ENCODE data around the gene AKT1. TPM values are rescaled to one million over a fixed set of nuclear protein-coding genes. Genes with fewer than 3 reads are reported as not detected.

AKT1 gene
- total RNA-seq, 4 donors from 2014 or later = 44.4 to 70.4 (median 57.0) TPM

- Histone ChIP-seq H3K36me3 (no peaks in the 10 kb centered on the region), H3K4me1 (peaks cover 66 to 79% of the 10 kb centered on the region in 2 donors)
- ATAC-seq = peak; percentile 13 to 21
Measured at GRCh38 chr14:104725772-104726548, 69.6 kb downstream of the AKT1 start.

GRCh38 chr14:104724981-104725771 is 70.4 kb downstream of the AKT1 start:
- Histone ChIP-seq H3K27ac (peak overlapping the region; percentile 94 to 99 (median 96)), H3K27me3 (no peaks in the 10 kb centered on the region), H3K9me3 (no peaks in the 10 kb centered on the region), H3K4me3 (peak overlapping the region; percentile 67 to 89 (median 74)), H3K36me3 (no peaks in the 10 kb centered on the region), H3K4me1 (peaks cover 63 to 72% of the 10 kb centered on the region in 2 donors)
- DNase-seq (peak; percentile 48 to 91), ATAC-seq (peak; percentile 16 to 34)
- peak; percentile 56 to 71 for TF ChIP-seq POLR2A (IDR thresholded peaks at IDR 0.05)
- peak; percentile 23 to 54 (median 39) for TF ChIP-seq CTCF (IDR thresholded peaks at IDR 0.05 in 4 of 5, conservative IDR thresholded peaks at IDR 0.05 in 1 of 5)
- in situ Hi-C loops (cut with MboI; ENCODE audit: low sequenced_read_pairs in 4 of 4) (no loop called here), intact Hi-C loops (cut with DNase I; ENCODE audit: low total_unique reads) (loop anchor here (1.0 to 10.0 kb wide), 3 partner anchors 11 to 1170 kb away; no protein-coding TSS in a partner anchor)

More at GRCh38 chr14:104725772-104726548, 69.6 kb downstream of the AKT1 start:
- peak in 3 of 5 experiments; percentile 10 to 53 (median 14) for TF ChIP-seq CTCF (IDR thresholded peaks at IDR 0.05 in 4 of 5, conservative IDR thresholded peaks at IDR 0.05 in 1 of 5)
- TF ChIP-seq POLR2A (IDR thresholded peaks at IDR 0.05) = peak; percentile 72 to 76
- peak overlapping the region; percentile 94 to 99 (median 96) for H3K27ac ChIP-seq
- no peaks in the 10 kb centered on the region for H3K9me3 ChIP-seq
- peak; percentile 59 to 83 for DNase-seq
- in situ Hi-C loops (cut with MboI; ENCODE audit: low sequenced_read_pairs in 4 of 4) = no loop called here
- intact Hi-C loops (cut with DNase I; ENCODE audit: low total_unique reads) = loop anchor here (10.0 kb wide), 1 partner anchor 1171 kb away; no protein-coding TSS in a partner anchor
- H3K27me3 ChIP-seq = no peaks in the 10 kb centered on the region
- peak overlapping the region; percentile 67 to 89 (median 74) for H3K4me3 ChIP-seq

GRCh38 chr14:104724407-104724980 is 71.1 kb downstream of the AKT1 start:
- Histone ChIP-seq H3K4me1 (peaks cover 59 to 68% of the 10 kb centered on the region in 2 donors), H3K36me3 (no peaks in the 10 kb centered on the region), H3K9me3 (no peaks in the 10 kb centered on the region), H3K27ac (peak overlapping the region; percentile 94 to 99 (median 96)), H3K4me3 (peak overlapping the region; percentile 67 to 89 (median 74)), H3K27me3 (no peaks in the 10 kb centered on the region)
- DNase-seq (peak; percentile 40 to 89), ATAC-seq (peak; percentile 6 to 12)
- intact Hi-C loops (cut with DNase I; ENCODE audit: low total_unique reads) (loop anchor here (1.0 to 10.0 kb wide), 3 partner anchors 12 to 1170 kb away; no protein-coding TSS in a partner anchor), in situ Hi-C loops (cut with MboI; ENCODE audit: low sequenced_read_pairs in 4 of 4) (no loop called here)
- TF ChIP-seq CTCF (IDR thresholded peaks at IDR 0.05 in 4 of 5, conservative IDR thresholded peaks at IDR 0.05 in 1 of 5) (no peak), POLR2A (IDR thresholded peaks at IDR 0.05) (peak in 1 of 2 donors; percentile 27)

- in situ Hi-C loops (cut with MboI; ENCODE audit: low sequenced_read_pairs in 4 of 4) = no loop called here
- peaks cover 59 to 70% of the 10 kb centered on the region in 2 donors for H3K4me1 ChIP-seq
- H3K27ac ChIP-seq = peak within 1 kb of the TSS; percentile 94 to 99 (median 96)
- TF ChIP-seq POLR2A (IDR thresholded peaks at IDR 0.05) (peak; percentile 67 to 83), CTCF (IDR thresholded peaks at IDR 0.05 in 4 of 5, conservative IDR thresholded peaks at IDR 0.05 in 1 of 5) (peak; percentile 95 to 100 (median 98))
- ATAC-seq = peak; percentile 38 to 52
- no peaks in the 10 kb centered on the region for H3K27me3 ChIP-seq
- peak within 1 kb of the TSS; percentile 67 to 89 (median 74) for H3K4me3 ChIP-seq
- intact Hi-C loops (cut with DNase I; ENCODE audit: low total_unique reads) = loop anchor here (1.0 to 10.0 kb wide), 4 partner anchors 12 to 1169 kb away; no protein-coding TSS in a partner anchor
- H3K36me3 ChIP-seq = no peaks in the 10 kb centered on the region
- DNase-seq = peak; percentile 58 to 79
- no peaks in the 10 kb centered on the region for H3K9me3 ChIP-seq
Measured at GRCh38 chr14:104723651-104724406, 71.7 kb downstream of the AKT1 start, which contains the start of gene ADSS1. TSS of gene ADSS1 (plus strand) at chr14:104724229. CDS start at chr14:104724271, 42 bp downstream.
